ENCODE measurements around the gene TTLL12.

- TF ChIP-seq CTCF (IDR thresholded peaks at IDR 0.05; ENCODE audit: low read depth, low read length): no peak
- no peak for TF ChIP-seq EZH2phosphoT487 (IDR thresholded peaks at IDR 0.05; ENCODE audit: low read depth)
Observed at GRCh38 chr22:43186272-43187170, at the start of gene TTLL12.
